Bronchial epithelial cell (primary cell): ENCODE results near the gene KCTD15. TPM values are rescaled to one million over a fixed set of nuclear protein-coding genes. Genes with fewer than 3 reads are reported as not detected.

Experiments
- DNase-seq: peaks from one replicate; pipeline ENCODE4 v3.0.0-alpha.2; 2010; ENCODE audit warnings: low read depth
- FAIRE-seq: peaks from 2 replicates; lab custom pipeline; 2011; peaks lifted over from hg19 to GRCh38; lab: Jason Lieb, UNC
- H3K27me3 ChIP-seq: 2 replicates; pipeline ENCODE4 v1.5.1; 2011; ENCODE audit warnings: low read length; ENCODE audit not compliant: control insufficient read depth, insufficient read depth
- H3K36me3 ChIP-seq: 2 replicates; pipeline ENCODE4 v1.5.1; 2011; ENCODE audit warnings: low read length; ENCODE audit not compliant: control insufficient read depth, insufficient read depth
- H3K4me3 ChIP-seq: 2 replicates; pipeline ENCODE4 v1.5.1; 2011; ENCODE audit warnings: mild to moderate bottlenecking, low read depth, low read length, control low read depth
- CTCF ChIP-seq: IDR thresholded peaks from 2 replicates; pipeline ENCODE4 v1.5.1; 2011; ENCODE audit warnings: mild to moderate bottlenecking, moderate library complexity, low read length, control low read depth, inconsistent platforms; ENCODE audit not compliant: insufficient read depth, severe bottlenecking
- total RNA-seq: library from RNA; depleted of rRNA; stranded (reverse); fragments of >200 nt; gene quantifications from 2 replicates; pipeline ENCODE4 v1.2.1, GENCODE V29; 2014

The KCTD15 gene
- total RNA-seq, 1 donor from 2014 or later = 79.5 TPM

- TF ChIP-seq CTCF = no peak
- Histone ChIP-seq H3K27me3 (no peaks in the 10 kb centered on the region), H3K36me3 (no peaks in the 10 kb centered on the region), H3K4me3 (no peak overlapping the region)
- no peak for DNase-seq
- no peak for FAIRE-seq
Measured at GRCh38 chr19:33772102-33772857, 24.4 kb upstream of the KCTD15 start.

GRCh38 chr19:33772858-33773180, 23.9 kb upstream of the KCTD15 start:
- Histone ChIP-seq H3K27me3 (no peaks in the 10 kb centered on the region), H3K36me3 (no peaks in the 10 kb centered on the region), H3K4me3 (no peak overlapping the region)
- FAIRE-seq = no peak
- DNase-seq = no peak
- no peak for TF ChIP-seq CTCF

- Histone ChIP-seq H3K36me3 (no peaks in the 10 kb centered on the region), H3K4me3 (no peak overlapping the region), H3K27me3 (no peaks in the 10 kb centered on the region)
- DNase-seq = no peak
- no peak for FAIRE-seq
- TF ChIP-seq CTCF = no peak
Measured at GRCh38 chr19:33773704-33774624, 22.7 kb upstream of the KCTD15 start.

- FAIRE-seq = peak; percentile 70
- no peak for TF ChIP-seq CTCF
- H3K36me3 ChIP-seq = no peaks in the 10 kb centered on the region
- no peak overlapping the region for H3K4me3 ChIP-seq
- DNase-seq = no peak
- no peaks in the 10 kb centered on the region for H3K27me3 ChIP-seq
Measured at GRCh38 chr19:33774751-33775150, 21.9 kb upstream of the KCTD15 start.

GRCh38 chr19:33775731-33776487, 20.8 kb upstream of the KCTD15 start:
- no peaks in the 10 kb centered on the region for H3K36me3 ChIP-seq
- FAIRE-seq (peak; percentile 84), DNase-seq (no peak)
- no peak for TF ChIP-seq CTCF
- H3K27me3 ChIP-seq = no peaks in the 10 kb centered on the region
- no peak overlapping the region for H3K4me3 ChIP-seq
